DOHH2 (cell line): Measurements from ENCODE around the gene PTPRN2.

Source experiments
- H3F3A ChIP-seq: fragments of 200-600 bp; sonication (generic), shearing (Covaris generic); 2 replicates; pipeline ENCODE4 v1.6.0; 2016; ENCODE audit warnings: antibody characterized with exemption, mild to moderate bottlenecking; ENCODE audit not compliant: control insufficient read depth, insufficient read depth
- H3K27ac ChIP-seq: fragments of 200-600 bp; sonication (generic); 2 replicates; pipeline ENCODE4 v1.5.1; 2014; ENCODE audit warnings: low read depth, mild to moderate bottlenecking, low read length, moderate library complexity
- H3K27me3 ChIP-seq: fragments of 200-600 bp; sonication (generic); 2 replicates; pipeline ENCODE4 v1.6.1; 2014; ENCODE audit warnings: mild to moderate bottlenecking, low read length, mixed read lengths; ENCODE audit not compliant: control insufficient read depth
- H3K36me3 ChIP-seq: fragments of 200-600 bp; sonication (generic); 2 replicates; pipeline ENCODE4 v1.6.1; 2014; ENCODE audit warnings: mild to moderate bottlenecking, low read length, moderate library complexity, mixed read lengths; ENCODE audit not compliant: control insufficient read depth
- H3K4me1 ChIP-seq: fragments of 200-600 bp; sonication (generic); 2 replicates; pipeline ENCODE4 v1.6.1; 2014; ENCODE audit warnings: mild to moderate bottlenecking, low read length, mixed read lengths; ENCODE audit not compliant: control insufficient read depth
- H3K4me2 ChIP-seq: fragments of 200-600 bp; sonication (generic); 2 replicates; pipeline ENCODE4 v1.6.0; 2014; ENCODE audit warnings: mild to moderate bottlenecking, low read length, moderate library complexity
- H3K4me3 ChIP-seq: fragments of 200-600 bp; sonication (generic); 2 replicates; pipeline ENCODE4 v1.5.1; 2014; ENCODE audit warnings: mild to moderate bottlenecking, low read length, mixed read lengths
- H3K79me2 ChIP-seq: fragments of 200-600 bp; sonication (generic); 2 replicates; pipeline ENCODE4 v1.6.1; 2014; ENCODE audit warnings: mild to moderate bottlenecking, low read length, mixed read lengths; ENCODE audit not compliant: control insufficient read depth
- H3K9me2 ChIP-seq: fragments of 200-600 bp; sonication (generic); replicated peaks from 2 replicates; pipeline ENCODE4 v1.6.1; 2014; ENCODE audit warnings: mild to moderate bottlenecking, low read length, mixed read lengths; ENCODE audit not compliant: control insufficient read depth
- H3K9me3 ChIP-seq: fragments of 200-600 bp; sonication (generic); 2 replicates; pipeline ENCODE4 v1.6.1; 2014; ENCODE audit warnings: antibody characterized with exemption, low read length, mixed read lengths; ENCODE audit not compliant: control insufficient read depth, insufficient read depth
- H4K20me1 ChIP-seq: fragments of 200-600 bp; sonication (generic); 2 replicates; pipeline ENCODE4 v1.6.0; 2014; ENCODE audit warnings: low read depth, mild to moderate bottlenecking, antibody characterized with exemption, low read length, moderate library complexity; ENCODE audit not compliant: control insufficient read depth, insufficient read depth
- CTCF ChIP-seq: fragments of 200-600 bp; sonication (generic); IDR thresholded peaks from one replicate; pipeline ENCODE4 v1.5.1; 2014; ENCODE audit warnings: antibody characterized with exemption, mild to moderate bottlenecking, low read depth, low read length; ENCODE audit not compliant: poor library complexity, severe bottlenecking
- EZH2phosphoT487 ChIP-seq: fragments of 200-600 bp; sonication (generic); IDR thresholded peaks from 2 replicates; pipeline ENCODE4 v1.6.1; 2017; ENCODE audit warnings: borderline replicate concordance, mild to moderate bottlenecking, antibody characterized with exemption, low read length, moderate library complexity, mixed read lengths

Gene PTPRN2

GRCh38 chr7:157640144-157640543 lies 947.5 kb downstream of the PTPRN2 start:
- peaks cover 6% of the 10 kb centered on the region for H3K9me3 ChIP-seq
- H3K27me3 ChIP-seq = no peaks in the 10 kb centered on the region
- TF ChIP-seq CTCF (no peak), EZH2phosphoT487 (no peak)
- no peaks in the 10 kb centered on the region for H3F3A ChIP-seq
- no peaks in the 10 kb centered on the region for H3K79me2 ChIP-seq
- H3K36me3 ChIP-seq = no peaks in the 10 kb centered on the region
- H3K4me1 ChIP-seq = no peaks in the 10 kb centered on the region
- no peak overlapping the region for H3K4me2 ChIP-seq
- H3K27ac ChIP-seq = no peak overlapping the region
- no peak overlapping the region for H3K4me3 ChIP-seq
- H4K20me1 ChIP-seq = no peaks in the 10 kb centered on the region
- H3K9me2 ChIP-seq = no peaks in the 10 kb centered on the region

DNA sequence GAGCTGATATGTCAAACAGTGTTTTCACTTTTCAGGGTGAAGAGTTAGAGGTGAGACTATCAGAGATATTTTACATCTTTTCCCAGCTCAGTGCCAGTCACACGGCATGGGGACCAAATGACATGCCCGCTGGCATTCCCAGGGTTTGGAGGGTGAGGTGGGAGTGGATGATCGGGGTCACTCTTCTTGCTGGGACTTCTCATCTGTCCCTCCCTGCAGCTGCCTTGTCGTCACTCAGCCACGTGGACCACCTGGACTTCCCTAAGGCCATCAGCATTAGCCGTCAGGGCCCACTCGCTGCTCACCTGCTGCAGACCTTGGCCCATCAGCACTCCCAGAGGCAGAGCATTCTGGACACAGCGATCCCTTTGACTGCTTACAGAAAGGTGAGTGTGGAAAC lies 949.1 kb downstream of the PTPRN2 start:
- no peak overlapping the region for H3K27ac ChIP-seq
- H4K20me1 ChIP-seq = no peaks in the 10 kb centered on the region
- peaks cover 6% of the 10 kb centered on the region for H3K9me3 ChIP-seq
- H3K27me3 ChIP-seq = no peaks in the 10 kb centered on the region
- TF ChIP-seq CTCF (no peak), EZH2phosphoT487 (no peak)
- no peaks in the 10 kb centered on the region for H3K9me2 ChIP-seq
- H3K79me2 ChIP-seq = no peaks in the 10 kb centered on the region
- no peaks in the 10 kb centered on the region for H3K36me3 ChIP-seq
- no peak overlapping the region for H3K4me2 ChIP-seq
- no peak overlapping the region for H3K4me3 ChIP-seq
- no peaks in the 10 kb centered on the region for H3K4me1 ChIP-seq
- H3F3A ChIP-seq = no peaks in the 10 kb centered on the region

DNA sequence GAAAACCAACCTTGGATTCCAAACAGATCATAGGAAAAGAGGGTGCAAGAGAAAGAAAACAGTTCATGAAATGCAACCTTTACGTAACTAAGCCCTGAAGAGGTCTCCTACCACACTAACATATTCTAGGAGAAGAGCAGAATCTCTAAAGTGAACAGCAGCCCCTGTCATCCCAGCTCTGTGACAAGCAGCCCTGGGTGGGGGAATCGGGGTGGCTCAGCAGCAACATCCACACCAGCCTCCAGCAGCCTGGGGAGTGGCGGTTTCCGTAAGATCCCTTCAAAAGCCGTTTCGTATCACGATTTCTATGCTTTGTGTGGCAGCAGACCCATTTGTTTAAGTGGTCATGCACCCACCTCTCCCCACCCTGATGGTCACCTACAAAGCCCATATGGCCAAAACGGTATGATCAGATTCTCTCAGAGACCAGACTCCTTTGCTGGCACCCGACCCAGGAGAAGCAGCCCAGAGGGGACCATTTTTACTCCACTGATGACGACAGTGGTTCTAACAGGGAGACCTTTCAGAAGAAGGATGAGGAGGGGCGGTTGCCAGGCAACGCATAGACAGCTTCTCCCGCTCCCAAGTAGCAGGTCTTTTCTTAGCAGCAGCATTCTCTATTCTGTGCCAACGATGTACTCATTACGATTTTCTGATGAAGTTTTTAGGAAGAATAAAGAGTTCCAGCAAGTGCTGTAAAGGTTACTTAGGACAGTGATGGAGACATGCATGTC lies 950.2 kb downstream of the PTPRN2 start:
- H3K27ac ChIP-seq = no peak overlapping the region
- no peak for TF ChIP-seq CTCF
- no peak for TF ChIP-seq EZH2phosphoT487
- H4K20me1 ChIP-seq = no peaks in the 10 kb centered on the region
- peaks cover 3% of the 10 kb centered on the region for H3K9me3 ChIP-seq
- H3K4me3 ChIP-seq = no peak overlapping the region
- H3K9me2 ChIP-seq = no peaks in the 10 kb centered on the region
- H3K36me3 ChIP-seq = no peaks in the 10 kb centered on the region
- H3K4me1 ChIP-seq = no peaks in the 10 kb centered on the region
- no peaks in the 10 kb centered on the region for H3K79me2 ChIP-seq
- H3K4me2 ChIP-seq = no peak overlapping the region
- no peaks in the 10 kb centered on the region for H3K27me3 ChIP-seq
- no peaks in the 10 kb centered on the region for H3F3A ChIP-seq

GRCh38 chr7:157635669-157636068 lies 952.0 kb downstream of the PTPRN2 start:
- Histone ChIP-seq H3K36me3 (no peaks in the 10 kb centered on the region), H3K9me2 (no peaks in the 10 kb centered on the region), H3F3A (no peaks in the 10 kb centered on the region), H3K4me1 (no peaks in the 10 kb centered on the region), H3K4me3 (no peak overlapping the region), H3K27me3 (no peaks in the 10 kb centered on the region), H3K9me3 (peaks cover 3% of the 10 kb centered on the region), H3K27ac (no peak overlapping the region), H3K4me2 (no peak overlapping the region), H3K79me2 (no peaks in the 10 kb centered on the region), H4K20me1 (no peaks in the 10 kb centered on the region)
- TF ChIP-seq CTCF (no peak), EZH2phosphoT487 (no peak)
